AG04449 (cell line): ENCODE data around the gene SLC35E1.

ENCODE experiments used
- CTCF ChIA-PET: fragments of 350-600 bp; formaldehyde crosslinking; extraction: SDS; loops from one replicate; lab custom pipeline; 2021; ENCODE audit warnings: antibody characterized with exemption; lab: Yijun Ruan, JAX
- POLR2A ChIA-PET: fragments of 400-600, 350-600 bp; formaldehyde crosslinking; extraction: SDS; loops from one replicate; lab custom pipeline; 2020; ENCODE audit warnings: antibody characterized with exemption, inconsistent platforms; lab: Yijun Ruan, JAX
- DNase-seq: peaks from one replicate; pipeline ENCODE4 v3.0.0-alpha.2; 2010; ENCODE audit warnings: low read depth, low spot score
- H3K4me3 ChIP-seq: 2 replicates; pipeline ENCODE4 v1.5.1; 2011; ENCODE audit warnings: low read depth, mild to moderate bottlenecking, control low read depth, low read length
- TF ChIP-seq, protein P1 (sequence below): IDR thresholded peaks from one replicate; pipeline ENCODE4 v1.5.1; 2011; ENCODE audit warnings: mild to moderate bottlenecking, moderate library complexity, low read length, control low read depth, inconsistent platforms; ENCODE audit not compliant: insufficient read depth; ENCODE audit errors: missing control alignments

SLC35E1 gene

DNA sequence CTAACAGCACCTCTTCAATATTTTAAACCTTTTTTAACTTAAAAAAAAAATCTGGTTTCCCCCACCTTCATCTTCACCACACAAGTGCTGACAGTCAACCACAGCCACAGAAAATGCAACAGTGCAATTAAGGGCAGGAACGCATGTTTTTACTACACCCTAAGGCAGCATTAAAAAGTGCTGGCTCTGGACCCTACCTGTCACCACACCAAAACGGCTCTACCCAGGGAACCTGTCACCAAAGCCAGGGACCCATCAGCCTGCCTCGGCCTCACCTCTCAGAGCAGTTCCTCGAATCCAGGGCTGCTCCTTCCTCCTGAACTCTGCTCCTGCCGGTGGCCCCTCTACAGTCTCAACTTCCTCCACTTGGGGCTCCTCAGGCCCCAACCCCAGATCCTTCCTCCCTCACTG, 22.5 kb upstream of the SLC35E1 start:
- DNase-seq, result no peak
- H3K4me3 ChIP-seq, result no peak overlapping the region
- TF ChIP-seq, protein P1, sequence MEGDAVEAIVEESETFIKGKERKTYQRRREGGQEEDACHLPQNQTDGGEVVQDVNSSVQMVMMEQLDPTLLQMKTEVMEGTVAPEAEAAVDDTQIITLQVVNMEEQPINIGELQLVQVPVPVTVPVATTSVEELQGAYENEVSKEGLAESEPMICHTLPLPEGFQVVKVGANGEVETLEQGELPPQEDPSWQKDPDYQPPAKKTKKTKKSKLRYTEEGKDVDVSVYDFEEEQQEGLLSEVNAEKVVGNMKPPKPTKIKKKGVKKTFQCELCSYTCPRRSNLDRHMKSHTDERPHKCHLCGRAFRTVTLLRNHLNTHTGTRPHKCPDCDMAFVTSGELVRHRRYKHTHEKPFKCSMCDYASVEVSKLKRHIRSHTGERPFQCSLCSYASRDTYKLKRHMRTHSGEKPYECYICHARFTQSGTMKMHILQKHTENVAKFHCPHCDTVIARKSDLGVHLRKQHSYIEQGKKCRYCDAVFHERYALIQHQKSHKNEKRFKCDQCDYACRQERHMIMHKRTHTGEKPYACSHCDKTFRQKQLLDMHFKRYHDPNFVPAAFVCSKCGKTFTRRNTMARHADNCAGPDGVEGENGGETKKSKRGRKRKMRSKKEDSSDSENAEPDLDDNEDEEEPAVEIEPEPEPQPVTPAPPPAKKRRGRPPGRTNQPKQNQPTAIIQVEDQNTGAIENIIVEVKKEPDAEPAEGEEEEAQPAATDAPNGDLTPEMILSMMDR, result no peak
- ChIA-PET POLR2A (no interaction called here), CTCF (no interaction called here)

DNA sequence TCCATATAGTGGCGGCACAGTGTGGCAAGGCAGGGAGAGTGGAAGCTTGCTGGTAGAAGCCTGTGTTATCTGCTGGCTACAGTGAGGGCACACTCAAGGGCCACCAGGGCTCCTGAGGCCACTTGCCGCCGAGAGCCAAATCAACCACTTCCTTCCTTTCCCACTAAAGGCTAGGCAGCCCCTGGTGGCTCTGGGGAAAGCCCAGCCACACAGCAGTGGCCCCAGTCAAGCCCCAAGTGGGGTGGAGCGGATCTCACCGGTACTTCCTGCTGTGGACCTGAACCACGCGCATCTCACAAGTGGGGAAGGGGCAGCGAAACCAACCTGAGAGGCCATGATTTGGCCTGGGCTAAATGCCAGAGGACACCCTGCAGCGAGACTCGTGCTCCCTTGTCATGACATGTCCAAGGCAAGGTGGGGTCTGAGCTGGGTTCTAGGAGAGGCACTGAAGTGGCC, 21.9 kb upstream of the SLC35E1 start:
- no peak for DNase-seq
- ChIA-PET POLR2A (no interaction called here), CTCF (no interaction called here)
- no peak overlapping the region for H3K4me3 ChIP-seq
- TF ChIP-seq, protein P1, result no peak

DNA sequence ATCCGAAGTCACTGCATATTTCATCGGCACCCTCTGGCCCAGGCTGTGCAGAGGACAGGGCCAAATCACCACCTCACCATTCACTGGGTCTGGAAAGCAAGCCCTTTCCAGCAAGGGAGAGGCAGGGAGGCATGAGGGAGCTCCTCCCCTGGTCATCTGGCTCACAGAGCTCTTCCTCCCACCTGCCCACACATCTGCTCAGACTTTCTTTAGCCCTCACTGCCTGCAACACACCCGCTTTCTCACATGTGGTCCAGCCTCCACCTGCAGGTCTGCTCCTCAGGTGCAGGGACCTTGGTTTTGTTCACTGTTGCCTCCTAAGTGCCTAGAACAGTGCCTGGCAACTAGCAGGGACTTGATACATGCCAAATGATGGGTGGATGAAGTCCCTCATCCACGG, 21.0 kb upstream of the SLC35E1 start:
- DNase-seq, result no peak
- TF ChIP-seq, protein P1, result no peak
- no peak overlapping the region for H3K4me3 ChIP-seq
- ChIA-PET CTCF (no interaction called here), POLR2A (no interaction called here)

DNA sequence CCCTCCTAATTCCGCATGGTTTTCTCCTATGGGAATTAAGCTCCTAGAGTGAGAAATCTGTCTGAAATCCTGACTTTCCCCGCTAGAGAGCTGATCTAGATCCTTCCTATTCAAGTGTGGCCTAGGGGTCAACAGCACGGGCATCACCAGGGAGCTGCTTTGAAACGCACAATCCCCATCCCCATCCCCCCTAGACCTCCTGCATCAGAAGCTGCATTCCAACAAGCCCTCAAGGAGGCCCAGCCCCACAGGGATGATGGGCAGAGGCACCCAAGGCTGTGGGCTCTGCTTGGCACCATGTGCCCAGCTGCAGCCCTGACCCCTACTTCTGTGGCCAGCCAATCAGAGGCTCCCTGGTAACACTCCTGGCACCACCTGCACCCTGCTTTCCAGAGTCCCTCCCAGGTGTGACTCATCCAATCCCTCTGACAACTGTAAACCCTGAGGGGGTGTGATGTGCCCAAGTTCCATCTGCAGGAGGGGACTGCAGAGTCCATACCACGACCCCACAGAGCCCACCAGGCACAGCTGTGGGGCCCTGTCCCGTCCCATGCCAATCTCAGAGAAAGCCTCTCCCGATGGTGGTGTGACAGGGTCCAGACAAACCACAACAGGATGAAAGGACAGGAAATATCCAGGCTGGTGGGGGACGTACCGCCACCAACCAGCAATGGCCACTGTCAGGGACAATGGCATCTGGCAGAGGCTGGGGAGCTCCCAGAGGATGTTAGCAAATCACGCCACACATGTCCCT, 19.8 kb upstream of the SLC35E1 start:
- ChIA-PET CTCF (interaction anchor here (0.8 to 1.3 kb wide), 2 partner anchors 8 to 9 kb away, joined by 3 read pairs; no protein-coding TSS in a partner anchor), POLR2A (interaction anchor here (0.5 kb wide), 1 partner anchor 58 kb away, joined by 3 read pairs; no protein-coding TSS in a partner anchor)
- TF ChIP-seq, protein P1, result no peak
- H3K4me3 ChIP-seq, result no peak overlapping the region
- no peak for DNase-seq

DNA sequence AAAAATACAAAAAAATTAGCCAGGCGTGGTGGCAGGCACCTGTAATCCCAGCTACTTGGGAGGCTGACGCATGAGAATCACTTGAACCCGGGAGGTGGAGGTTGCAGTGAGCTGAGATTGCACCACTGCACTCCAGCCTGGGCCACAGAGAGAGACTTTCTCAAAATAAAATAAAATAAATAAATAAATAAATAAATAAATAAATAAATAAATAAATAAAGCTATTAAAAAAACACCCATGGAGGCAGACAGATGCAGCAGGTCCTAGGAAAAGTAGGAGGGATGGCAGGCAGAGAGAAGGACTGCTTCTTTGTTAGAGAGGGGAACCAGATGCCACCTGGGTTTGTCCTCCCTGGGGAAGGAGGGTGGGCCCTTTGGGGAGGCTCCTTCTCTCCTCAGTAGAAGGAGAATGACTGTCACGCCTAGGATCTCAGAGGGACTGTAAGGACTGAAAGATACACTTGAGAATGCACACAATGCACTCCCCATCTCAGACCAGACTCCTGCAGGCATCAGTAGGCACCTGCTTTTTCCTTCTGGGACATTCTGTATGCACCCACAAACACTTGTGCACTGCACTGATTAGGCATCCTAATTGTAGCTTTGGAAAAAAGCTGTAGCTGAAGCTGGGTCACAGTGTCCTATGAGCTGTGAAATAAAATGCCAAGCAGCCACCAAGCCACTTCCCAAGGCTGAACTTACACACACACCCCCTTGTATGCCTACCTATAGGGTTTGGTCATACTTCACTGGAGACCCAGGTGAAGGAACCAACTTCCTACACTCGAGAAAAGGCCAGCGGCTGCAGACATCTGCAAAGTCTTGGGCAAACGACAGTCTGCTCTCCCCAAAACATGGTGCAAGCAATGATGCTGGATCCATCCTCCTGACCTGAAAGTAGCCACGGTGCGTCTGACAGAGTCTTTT, 18.9 kb upstream of the SLC35E1 start:
- no peak for DNase-seq
- CTCF ChIA-PET, result interaction anchor here (1.3 to 1.5 kb wide), 2 partner anchors 8 to 9 kb away, joined by 3 read pairs; no protein-coding TSS in a partner anchor
- TF ChIP-seq, protein P1, result no peak
- no peak overlapping the region for H3K4me3 ChIP-seq
- POLR2A ChIA-PET, result interaction anchor here (0.5 kb wide), 1 partner anchor 59 kb away, joined by 3 read pairs; no protein-coding TSS in a partner anchor
